Suprapubic skin (tissue), 4 donors: Measurements from ENCODE around the gene SLC1A5. TPM values are rescaled to one million over a fixed set of nuclear protein-coding genes. Genes with fewer than 3 reads are reported as not detected.

Experiments used
- DNase-seq, 2 donors: peaks; one replicate each; pipeline ENCODE4 v3.0.0-alpha.2; 2019; ENCODE audit warnings: low spot score in 2 of 2
- H3K27ac ChIP-seq: fragments of 200-600 bp; sonication (generic); one replicate; pipeline ENCODE4 v1.5.1; 2019
- H3K27me3 ChIP-seq: fragments of 200-600 bp; sonication (generic); one replicate; pipeline ENCODE4 v1.5.1; 2019
- H3K36me3 ChIP-seq: fragments of 200-600 bp; sonication (generic); one replicate; pipeline ENCODE4 v1.5.1; 2019
- H3K4me1 ChIP-seq: fragments of 200-600 bp; sonication (generic); one replicate; pipeline ENCODE4 v1.5.1; 2019
- H3K4me3 ChIP-seq: fragments of 200-600 bp; sonication (generic); one replicate; pipeline ENCODE4 v1.5.1; 2019; ENCODE audit warnings: mild to moderate bottlenecking
- H3K9me3 ChIP-seq: fragments of 200-600 bp; sonication (generic); one replicate; pipeline ENCODE4 v1.5.1; 2019
- EP300 ChIP-seq: sonication (generic); formaldehyde crosslinking; IDR thresholded peaks from one replicate; pipeline ENCODE4 v1.6.1; 2017; ENCODE audit warnings: antibody characterized with exemption
- POLR2A ChIP-seq, 2 donors: fragments of 450-650 bp; IDR thresholded peaks; one replicate each; pipeline ENCODE4 v1.6.1; 2017; ENCODE audit warnings: antibody characterized with exemption in 2 of 2, mild to moderate bottlenecking in 2 of 2, moderate library complexity in 2 of 2
- POLR2AphosphoS5 ChIP-seq, 3 donors: sonication (generic); formaldehyde crosslinking; IDR thresholded peaks; one replicate each; pipeline ENCODE4 v1.6.1; 2017; ENCODE audit warnings: antibody characterized with exemption in 3 of 3
- WGBS: methylation state at CpG from one replicate; pipeline ENCODE4 v1.1.5; 2018; 5-methylcytosine and 5-hydroxymethylcytosine counted together
- total RNA-seq, 4 donors: library from RNA; depleted of rRNA; stranded (reverse); fragments of >200 nt; gene quantifications; one replicate each; pipeline ENCODE4 v1.1.0, GENCODE V29; 2016
- TF ChIP-seq, protein P1 (sequence below), 2 donors: fragments of 200-600 bp in 1 of 2; fragments of 450-650 bp in 1 of 2; sonication (generic) in 1 of 2; IDR thresholded peaks; one replicate each; pipeline ENCODE4 v1.5.1; 2016 to 2019; ENCODE audit warnings: antibody characterized with exemption in 2 of 2, mild to moderate bottlenecking in 1 of 2, moderate library complexity in 1 of 2

The SLC1A5 gene
- total RNA-seq, 4 donors from 2014 or later: 79.4 to 191 (median 131) TPM

DNA sequence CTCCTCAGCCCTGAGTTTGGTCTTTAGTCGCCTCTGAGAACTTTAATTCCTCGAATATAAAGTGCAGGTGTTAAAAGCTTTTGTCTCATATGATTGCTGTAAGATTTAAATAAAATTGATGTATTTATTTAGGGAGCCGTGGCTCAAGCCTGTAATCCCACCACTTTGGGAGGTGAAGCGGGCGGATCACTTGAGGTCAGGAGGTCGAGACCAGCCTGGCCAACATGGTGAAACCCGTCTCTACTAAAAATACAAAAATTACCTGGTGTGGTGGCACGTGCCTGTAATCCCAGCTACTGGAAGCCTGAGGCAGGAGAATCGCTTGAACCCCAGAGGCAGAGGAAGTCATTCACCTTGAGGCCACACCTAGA lies 559 bp upstream of the SLC1A5 start:
- DNase-seq: no peak
- Histone ChIP-seq H3K27ac (no peak overlapping the region), H3K27me3 (no peaks in the 10 kb centered on the region), H3K4me3 (peak overlapping the region; percentile 95), H3K9me3 (no peaks in the 10 kb centered on the region), H3K4me1 (peaks cover 47% of the 10 kb centered on the region), H3K36me3 (no peaks in the 10 kb centered on the region)
- TF ChIP-seq EP300 (no peak), POLR2A (IDR thresholded peaks at IDR 0.05) (no peak), POLR2AphosphoS5 (IDR thresholded peaks at IDR 0.05) (no peak)
- TF ChIP-seq, protein P1, sequence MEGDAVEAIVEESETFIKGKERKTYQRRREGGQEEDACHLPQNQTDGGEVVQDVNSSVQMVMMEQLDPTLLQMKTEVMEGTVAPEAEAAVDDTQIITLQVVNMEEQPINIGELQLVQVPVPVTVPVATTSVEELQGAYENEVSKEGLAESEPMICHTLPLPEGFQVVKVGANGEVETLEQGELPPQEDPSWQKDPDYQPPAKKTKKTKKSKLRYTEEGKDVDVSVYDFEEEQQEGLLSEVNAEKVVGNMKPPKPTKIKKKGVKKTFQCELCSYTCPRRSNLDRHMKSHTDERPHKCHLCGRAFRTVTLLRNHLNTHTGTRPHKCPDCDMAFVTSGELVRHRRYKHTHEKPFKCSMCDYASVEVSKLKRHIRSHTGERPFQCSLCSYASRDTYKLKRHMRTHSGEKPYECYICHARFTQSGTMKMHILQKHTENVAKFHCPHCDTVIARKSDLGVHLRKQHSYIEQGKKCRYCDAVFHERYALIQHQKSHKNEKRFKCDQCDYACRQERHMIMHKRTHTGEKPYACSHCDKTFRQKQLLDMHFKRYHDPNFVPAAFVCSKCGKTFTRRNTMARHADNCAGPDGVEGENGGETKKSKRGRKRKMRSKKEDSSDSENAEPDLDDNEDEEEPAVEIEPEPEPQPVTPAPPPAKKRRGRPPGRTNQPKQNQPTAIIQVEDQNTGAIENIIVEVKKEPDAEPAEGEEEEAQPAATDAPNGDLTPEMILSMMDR (IDR thresholded peaks at IDR 0.05): no peak
- WGBS: 53% methylated on average over 9 of the region's 9 CpGs

DNA sequence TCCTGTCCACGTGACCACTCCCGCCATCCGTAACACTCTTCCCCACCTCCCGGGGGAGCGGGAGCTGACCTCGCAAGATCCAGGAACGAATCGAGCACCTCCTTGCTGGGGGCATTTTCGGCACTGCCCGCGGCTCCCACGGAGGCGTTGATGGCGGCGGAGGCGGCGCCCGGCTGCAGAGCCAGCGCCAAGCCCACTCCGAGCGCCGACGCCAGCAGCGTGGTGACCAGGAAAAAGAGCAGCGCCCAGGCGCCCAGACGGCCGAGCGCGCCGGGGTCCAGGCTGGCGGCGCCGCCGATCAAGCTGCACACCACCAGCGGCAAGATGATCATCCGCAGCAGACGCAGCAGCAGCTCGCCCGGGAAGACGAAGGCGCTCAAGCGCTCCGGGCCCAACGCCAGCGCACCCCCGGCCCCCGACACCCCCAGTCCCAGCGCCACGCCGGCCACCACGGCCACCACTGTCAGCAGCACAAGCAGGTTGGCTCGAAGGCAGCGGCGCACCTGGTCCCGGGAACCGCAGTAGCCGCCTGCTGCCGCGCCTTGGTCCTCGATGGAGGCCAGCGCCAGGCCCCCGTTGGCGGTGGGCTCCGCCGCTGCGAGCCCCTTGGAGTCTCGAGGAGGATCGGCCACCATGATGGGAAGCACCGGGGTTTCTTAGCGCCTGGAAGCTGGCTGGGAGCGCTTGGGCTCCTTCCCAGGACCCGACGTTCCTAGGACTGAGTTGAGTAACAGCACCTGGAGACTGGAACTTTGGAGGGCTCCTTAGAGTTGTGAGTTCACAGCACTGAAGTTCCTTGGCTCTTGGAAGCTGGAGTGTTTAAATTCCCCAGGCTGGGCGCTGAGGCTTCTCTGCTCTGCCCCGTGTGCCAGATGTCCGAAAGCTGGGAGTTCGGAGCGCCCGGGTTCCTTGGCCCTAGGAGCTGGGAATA lies 798 bp downstream of the SLC1A5 start:
- H3K4me3 ChIP-seq: peak overlapping the region; percentile 95
- under 1% methylated on average over 14 of the region's 80 CpGs for WGBS
- no peaks in the 10 kb centered on the region for H3K9me3 ChIP-seq
- H3K27me3 ChIP-seq: no peaks in the 10 kb centered on the region
- H3K27ac ChIP-seq: peak overlapping the region; percentile 90
- peaks cover 55% of the 10 kb centered on the region for H3K4me1 ChIP-seq
- DNase-seq: peak in 1 of 2 donors; percentile 77
- peaks cover 9% of the 10 kb centered on the region for H3K36me3 ChIP-seq
- TF ChIP-seq EP300: no peak
- TF ChIP-seq, protein P1 (IDR thresholded peaks at IDR 0.05): no peak
- no peak for TF ChIP-seq POLR2A (IDR thresholded peaks at IDR 0.05)
- TF ChIP-seq POLR2AphosphoS5 (IDR thresholded peaks at IDR 0.05): no peak

DNA sequence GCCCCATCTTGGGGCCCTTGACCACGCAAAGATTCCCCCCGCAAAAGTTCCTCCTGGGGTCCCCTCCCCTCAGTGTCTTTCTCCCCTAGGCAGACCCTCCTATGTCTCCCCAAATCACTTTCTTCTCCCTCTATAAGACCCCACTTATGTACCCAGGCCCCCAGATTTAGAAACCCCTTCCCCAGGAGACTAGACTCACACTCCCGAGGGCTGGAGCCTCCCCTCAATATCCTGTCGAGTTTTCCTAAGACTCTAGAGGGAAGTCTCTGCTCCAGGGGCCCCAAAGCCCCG lies 1.4 kb downstream of the SLC1A5 start:
- Histone ChIP-seq H3K9me3 (no peaks in the 10 kb centered on the region), H3K4me1 (peaks cover 61% of the 10 kb centered on the region), H3K36me3 (peaks cover 15% of the 10 kb centered on the region), H3K27ac (peak overlapping the region; percentile 90), H3K27me3 (no peaks in the 10 kb centered on the region), H3K4me3 (peak overlapping the region; percentile 95)
- TF ChIP-seq EP300 (no peak), POLR2A (IDR thresholded peaks at IDR 0.05) (no peak), POLR2AphosphoS5 (IDR thresholded peaks at IDR 0.05) (no peak)
- TF ChIP-seq, protein P1 (IDR thresholded peaks at IDR 0.05): no peak
- WGBS: 5% methylated on average over 5 of the region's 5 CpGs
- DNase-seq: no peak

DNA sequence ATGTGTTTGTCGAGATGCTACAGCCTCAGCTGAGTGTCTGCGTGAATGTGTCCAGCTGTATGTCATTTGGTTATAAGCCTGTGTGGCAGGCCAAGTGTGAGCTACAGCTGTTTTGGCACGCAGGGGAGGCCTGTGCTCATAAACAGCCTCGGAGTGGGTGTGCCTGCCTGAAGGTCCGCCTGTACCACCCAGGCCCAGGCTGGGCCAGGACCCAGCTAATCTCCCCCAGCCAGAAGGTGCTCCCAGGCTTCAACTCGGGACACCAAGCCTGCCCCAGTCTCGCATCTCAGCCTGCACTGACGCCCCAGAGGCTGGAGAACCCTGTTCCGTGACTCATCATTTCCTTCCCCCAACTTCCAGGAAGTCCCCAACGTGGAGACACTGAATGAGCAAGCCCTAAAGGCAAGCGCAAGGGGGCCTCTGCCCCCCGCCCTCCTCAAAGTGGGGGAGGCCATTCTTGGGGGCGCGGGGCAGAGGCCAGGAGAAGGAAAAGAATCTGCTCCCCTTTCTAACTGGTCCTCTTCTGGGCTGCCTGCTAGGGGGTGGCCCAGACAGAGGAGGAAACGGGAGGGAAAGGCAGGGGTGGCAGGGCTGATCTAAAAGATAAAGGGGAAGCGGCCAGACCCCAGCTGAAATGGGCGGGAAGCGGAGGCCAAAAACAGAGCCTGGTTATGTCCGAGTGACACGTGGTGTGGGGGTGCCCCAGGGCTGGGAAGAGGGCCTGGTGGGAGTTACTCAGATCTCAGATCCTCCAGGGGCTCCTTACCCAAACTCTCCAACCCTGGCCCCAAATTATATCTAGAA lies 2.0 kb downstream of the SLC1A5 start:
- Histone ChIP-seq H3K27me3 (no peaks in the 10 kb centered on the region), H3K4me3 (peak overlapping the region; percentile 95), H3K27ac (peak overlapping the region; percentile 90), H3K9me3 (no peaks in the 10 kb centered on the region), H3K36me3 (peaks cover 20% of the 10 kb centered on the region), H3K4me1 (peaks cover 61% of the 10 kb centered on the region)
- 3% methylated on average over 18 of the region's 20 CpGs for whole genome bisulfite sequencing
- DNase-seq: peak; percentile 83 to 92
- TF ChIP-seq POLR2AphosphoS5 (IDR thresholded peaks at IDR 0.05): peak in 1 of 3 donors; percentile 61
- TF ChIP-seq EP300: no peak

DNA sequence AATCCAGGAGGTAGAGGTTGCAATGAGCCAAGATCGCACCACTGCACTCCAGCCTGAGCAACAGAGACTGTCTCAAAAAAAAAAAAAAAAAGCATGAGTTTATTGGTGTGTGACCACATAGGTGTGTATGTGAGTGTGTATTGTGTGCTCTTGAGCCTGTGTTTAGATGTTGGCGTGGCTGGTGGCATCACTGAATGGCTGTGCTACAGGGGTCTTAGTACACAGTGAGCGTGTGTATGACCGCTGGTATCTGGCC lies 2.5 kb downstream of the SLC1A5 start:
- Histone ChIP-seq H3K36me3 (peaks cover 20% of the 10 kb centered on the region), H3K4me1 (peaks cover 65% of the 10 kb centered on the region), H3K9me3 (no peaks in the 10 kb centered on the region), H3K27me3 (no peaks in the 10 kb centered on the region), H3K4me3 (peak overlapping the region; percentile 95), H3K27ac (peak overlapping the region; percentile 90)
- WGBS: 20% methylated on average over 4 of the region's 4 CpGs
- TF ChIP-seq EP300: no peak
- TF ChIP-seq POLR2A (IDR thresholded peaks at IDR 0.05): no peak
- no peak for TF ChIP-seq POLR2AphosphoS5 (IDR thresholded peaks at IDR 0.05)
- TF ChIP-seq, protein P1 (IDR thresholded peaks at IDR 0.05): no peak
- no peak for DNase-seq
